ENCODE results near the gene RALB.
"Not testable (repeated sequence)": the region's sequence is repeated elsewhere in the genome, so short reads cannot be mapped to it uniquely, and the experiment has no call there.

Gene RALB

GRCh38 chr2:120318626-120319025, 66.0 kb downstream of the RALB start:
- H3K27me3 ChIP-seq (ENCODE audit: control insufficient read depth, insufficient read depth, low read length): peaks cover 4% of the 10 kb centered on the region
- H3K9me3 ChIP-seq (ENCODE audit: control insufficient read depth, low read length): no peaks in the 10 kb centered on the region
- H3K4me1 ChIP-seq (ENCODE audit: control insufficient read depth, insufficient read depth, low read length): peaks cover 6% of the 10 kb centered on the region
- no peak overlapping the region for H3K4me3 ChIP-seq (ENCODE audit: low read length)
- no peak overlapping the region for H3K9ac ChIP-seq (ENCODE audit: low read length)
- no peaks in the 10 kb centered on the region for H3K36me3 ChIP-seq (ENCODE audit: control insufficient read depth, insufficient read depth, low read length)

GRCh38 chr2:120319123-120319522, 66.5 kb downstream of the RALB start:
- H3K4me3 ChIP-seq (ENCODE audit: low read length): no peak overlapping the region
- peaks cover 4% of the 10 kb centered on the region for H3K27me3 ChIP-seq (ENCODE audit: control insufficient read depth, insufficient read depth, low read length)
- H3K4me1 ChIP-seq (ENCODE audit: control insufficient read depth, insufficient read depth, low read length): peaks cover 4% of the 10 kb centered on the region
- H3K9ac ChIP-seq (ENCODE audit: low read length): no peak overlapping the region
- H3K36me3 ChIP-seq (ENCODE audit: control insufficient read depth, insufficient read depth, low read length): no peaks in the 10 kb centered on the region
- H3K9me3 ChIP-seq (ENCODE audit: control insufficient read depth, low read length): no peaks in the 10 kb centered on the region

DNA sequence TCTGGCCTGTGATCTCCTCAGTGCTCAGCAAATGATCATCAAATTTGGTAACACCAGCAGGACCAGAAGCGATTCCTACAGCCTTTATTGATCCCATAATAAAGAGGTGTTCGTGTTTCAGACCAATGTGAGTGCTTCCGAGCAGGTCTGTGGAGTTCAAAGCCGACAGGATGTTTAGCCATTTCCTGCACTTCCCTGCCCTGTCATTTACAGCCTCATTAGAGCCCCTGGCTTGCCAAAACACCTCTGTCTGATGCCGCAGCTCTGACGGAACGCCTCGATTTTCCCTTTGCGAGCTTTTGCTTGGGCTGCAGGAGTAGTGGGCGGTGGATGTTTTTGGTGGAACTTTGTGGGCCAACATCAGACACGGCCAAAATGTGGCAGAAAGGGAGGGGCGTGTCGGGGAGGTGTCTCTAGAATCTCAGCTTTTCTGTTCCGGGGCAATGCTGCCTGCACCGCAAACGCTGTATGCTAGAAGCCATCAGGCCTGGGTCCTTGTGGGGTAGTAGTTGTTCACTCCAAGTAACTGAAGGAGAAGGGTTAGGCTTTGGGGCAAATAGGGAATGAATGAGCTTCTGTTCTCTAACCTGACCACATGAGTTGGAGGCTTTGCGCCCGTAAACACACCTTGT, 67.2 kb downstream of the RALB start:
- Histone ChIP-seq H3K9ac (ENCODE audit: low read length) (no peak overlapping the region), H3K27me3 (ENCODE audit: control insufficient read depth, insufficient read depth, low read length) (peaks cover 4% of the 10 kb centered on the region), H3K36me3 (ENCODE audit: control insufficient read depth, insufficient read depth, low read length) (no peaks in the 10 kb centered on the region), H3K9me3 (ENCODE audit: control insufficient read depth, low read length) (no peaks in the 10 kb centered on the region), H3K4me1 (ENCODE audit: control insufficient read depth, insufficient read depth, low read length) (peaks cover 4% of the 10 kb centered on the region), H3K4me3 (ENCODE audit: low read length) (no peak overlapping the region)

DNA sequence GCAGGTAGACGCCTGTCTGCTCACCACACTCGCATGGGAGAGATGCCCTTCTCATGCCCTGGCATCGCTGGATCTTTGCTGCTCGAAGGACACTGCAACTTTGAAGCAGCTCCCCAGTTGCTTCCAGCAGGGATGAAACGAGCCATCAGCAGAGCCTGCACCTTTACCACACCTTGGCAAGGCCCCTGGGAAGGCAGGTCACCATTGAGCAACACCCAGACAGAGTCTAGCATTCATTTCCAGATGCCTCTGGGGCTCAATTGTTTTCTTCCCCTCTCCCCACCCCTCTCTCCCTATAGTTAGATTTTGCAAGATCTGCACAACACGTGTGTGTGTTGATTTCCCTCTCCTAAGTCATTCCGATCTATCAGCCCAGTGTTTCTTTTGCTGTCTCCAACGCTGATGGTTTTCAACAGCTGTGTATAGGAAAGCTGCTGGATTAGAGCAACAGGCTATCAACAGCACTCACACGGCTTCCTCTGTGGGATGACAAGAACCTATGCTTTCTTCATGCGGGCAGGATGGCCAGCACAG, 67.7 kb downstream of the RALB start:
- H3K4me1 ChIP-seq (ENCODE audit: control insufficient read depth, insufficient read depth, low read length): peaks cover 4% of the 10 kb centered on the region
- no peaks in the 10 kb centered on the region for H3K9me3 ChIP-seq (ENCODE audit: control insufficient read depth, low read length)
- no peak overlapping the region for H3K9ac ChIP-seq (ENCODE audit: low read length)
- H3K27me3 ChIP-seq (ENCODE audit: control insufficient read depth, insufficient read depth, low read length): peaks cover 4% of the 10 kb centered on the region
- H3K4me3 ChIP-seq (ENCODE audit: low read length): no peak overlapping the region
- H3K36me3 ChIP-seq (ENCODE audit: control insufficient read depth, insufficient read depth, low read length): no peaks in the 10 kb centered on the region

DNA sequence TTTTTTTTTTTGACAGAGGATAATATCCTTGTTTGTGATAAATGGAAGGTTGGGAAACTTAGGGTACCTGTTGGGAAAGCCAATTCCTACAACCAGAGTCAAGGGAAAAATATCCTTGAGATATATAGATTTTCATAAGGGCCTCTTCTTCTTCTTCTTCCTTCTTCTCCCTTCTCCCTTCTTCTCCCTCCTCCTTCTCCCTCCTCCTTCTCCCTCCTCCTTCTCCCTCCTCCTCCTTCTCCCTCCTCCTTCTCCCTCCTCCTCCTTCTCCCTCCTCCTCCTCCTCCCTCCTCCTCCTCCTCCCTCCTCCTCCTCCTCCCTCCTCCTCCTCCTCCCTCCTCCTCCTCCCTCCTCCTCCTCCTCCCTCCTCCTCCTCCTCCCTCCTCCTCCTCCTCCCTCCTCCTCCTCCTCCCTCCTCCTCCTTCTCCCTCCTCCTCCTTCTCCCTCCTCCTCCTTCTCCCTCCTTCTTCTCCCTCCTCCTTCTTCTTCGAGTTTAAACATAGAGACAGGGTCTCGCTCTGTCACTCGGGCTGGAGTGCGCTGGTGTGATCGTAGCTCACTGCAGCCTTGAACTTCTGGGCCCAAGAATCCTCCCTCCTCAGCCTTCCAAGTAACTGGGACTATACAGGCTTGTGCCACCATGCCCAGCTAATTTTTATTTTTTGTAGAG, 68.4 kb downstream of the RALB start:
- H3K9me3 ChIP-seq (ENCODE audit: control insufficient read depth, low read length); H3K9ac ChIP-seq (ENCODE audit: low read length); H3K4me1 ChIP-seq (ENCODE audit: control insufficient read depth, insufficient read depth, low read length): not testable (repeated sequence)

GRCh38 chr2:120321721-120322284, 69.2 kb downstream of the RALB start:
- no peak overlapping the region for H3K9ac ChIP-seq (ENCODE audit: low read length)
- H3K36me3 ChIP-seq (ENCODE audit: control insufficient read depth, insufficient read depth, low read length): no peaks in the 10 kb centered on the region
- no peaks in the 10 kb centered on the region for H3K9me3 ChIP-seq (ENCODE audit: control insufficient read depth, low read length)
- H3K4me3 ChIP-seq (ENCODE audit: low read length): no peak overlapping the region
- peaks cover 4% of the 10 kb centered on the region for H3K27me3 ChIP-seq (ENCODE audit: control insufficient read depth, insufficient read depth, low read length)
- H3K4me1 ChIP-seq (ENCODE audit: control insufficient read depth, insufficient read depth, low read length): peaks cover 4% of the 10 kb centered on the region

More for the DNA sequence above, 68.4 kb downstream of the RALB start:
- not testable (repeated sequence) for H3K27me3 ChIP-seq (ENCODE audit: control insufficient read depth, insufficient read depth, low read length); H3K36me3 ChIP-seq (ENCODE audit: control insufficient read depth, insufficient read depth, low read length); H3K4me3 ChIP-seq (ENCODE audit: low read length)

DNA sequence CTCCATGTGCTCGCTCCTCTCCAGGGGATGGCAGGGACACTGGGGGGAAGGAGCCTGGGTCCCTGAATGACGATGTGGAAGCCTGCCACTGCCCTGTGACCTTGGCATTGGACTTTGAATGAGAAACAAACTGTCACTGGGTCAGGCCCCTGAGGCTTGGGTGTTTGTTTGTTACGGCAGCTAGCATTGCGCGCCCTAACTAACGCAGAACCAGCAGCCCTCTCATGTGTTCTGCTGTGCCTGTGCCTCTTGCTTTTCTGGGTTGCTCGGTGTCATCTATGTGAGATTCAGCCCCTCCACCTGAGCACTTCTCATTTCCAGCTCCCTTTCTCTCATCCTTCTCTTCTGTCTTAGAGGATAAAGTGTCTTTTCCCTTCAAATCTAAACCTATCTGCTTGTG, 69.7 kb downstream of the RALB start:
- Histone ChIP-seq H3K36me3 (ENCODE audit: control insufficient read depth, insufficient read depth, low read length) (no peaks in the 10 kb centered on the region), H3K4me1 (ENCODE audit: control insufficient read depth, insufficient read depth, low read length) (peaks cover 4% of the 10 kb centered on the region), H3K27me3 (ENCODE audit: control insufficient read depth, insufficient read depth, low read length) (peaks cover 4% of the 10 kb centered on the region), H3K4me3 (ENCODE audit: low read length) (no peak overlapping the region), H3K9ac (ENCODE audit: low read length) (no peak overlapping the region), H3K9me3 (ENCODE audit: control insufficient read depth, low read length) (no peaks in the 10 kb centered on the region)

- no peaks in the 10 kb centered on the region for H3K9me3 ChIP-seq (ENCODE audit: control insufficient read depth, low read length)
- no peak overlapping the region for H3K9ac ChIP-seq (ENCODE audit: low read length)
- H3K27me3 ChIP-seq (ENCODE audit: control insufficient read depth, insufficient read depth, low read length): peaks cover 4% of the 10 kb centered on the region
- no peak overlapping the region for H3K4me3 ChIP-seq (ENCODE audit: low read length)
- H3K4me1 ChIP-seq (ENCODE audit: control insufficient read depth, insufficient read depth, low read length): peaks cover 4% of the 10 kb centered on the region
- no peaks in the 10 kb centered on the region for H3K36me3 ChIP-seq (ENCODE audit: control insufficient read depth, insufficient read depth, low read length)
These were observed 70.6 kb downstream of the RALB start for GRCh38 chr2:120323214-120323613.

GRCh38 chr2:120323807-120324399, 71.3 kb downstream of the RALB start:
- Histone ChIP-seq H3K27me3 (ENCODE audit: control insufficient read depth, insufficient read depth, low read length) (peaks cover 4% of the 10 kb centered on the region), H3K36me3 (ENCODE audit: control insufficient read depth, insufficient read depth, low read length) (no peaks in the 10 kb centered on the region)

DNA sequence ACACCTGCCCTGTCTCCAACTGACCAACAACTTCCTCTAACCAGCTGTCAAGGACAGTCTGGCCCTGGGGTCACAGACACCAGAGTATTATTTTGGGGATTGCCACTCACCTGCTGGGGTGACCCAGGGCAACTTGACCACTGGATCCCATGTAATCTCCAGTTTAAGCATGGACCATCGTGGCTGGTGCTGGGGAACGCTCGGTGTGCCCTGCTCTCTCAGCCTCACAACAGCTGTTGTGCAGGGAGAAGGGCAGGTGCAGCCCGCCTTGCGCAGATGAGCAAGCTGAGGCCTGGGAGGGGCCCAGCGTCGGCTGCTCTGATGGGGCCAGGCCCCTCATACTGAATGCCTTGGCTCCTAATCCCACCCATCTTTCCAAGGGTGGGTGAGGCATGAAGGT, 72.3 kb downstream of the RALB start:
- no peaks in the 10 kb centered on the region for H3K9me3 ChIP-seq (ENCODE audit: control insufficient read depth, low read length)
- no peaks in the 10 kb centered on the region for H3K4me1 ChIP-seq (ENCODE audit: control insufficient read depth, insufficient read depth, low read length)
- peaks cover 8% of the 10 kb centered on the region for H3K27me3 ChIP-seq (ENCODE audit: control insufficient read depth, insufficient read depth, low read length)
- H3K9ac ChIP-seq (ENCODE audit: low read length): no peak overlapping the region
- H3K4me3 ChIP-seq (ENCODE audit: low read length): no peak overlapping the region
- no peaks in the 10 kb centered on the region for H3K36me3 ChIP-seq (ENCODE audit: control insufficient read depth, insufficient read depth, low read length)

More at GRCh38 chr2:120323807-120324399, 71.3 kb downstream of the RALB start:
- H3K4me1 ChIP-seq (ENCODE audit: control insufficient read depth, insufficient read depth, low read length): peaks cover 3% of the 10 kb centered on the region
- H3K4me3 ChIP-seq (ENCODE audit: low read length): no peak overlapping the region
- H3K9me3 ChIP-seq (ENCODE audit: control insufficient read depth, low read length): no peaks in the 10 kb centered on the region
- H3K9ac ChIP-seq (ENCODE audit: low read length): no peak overlapping the region

DNA sequence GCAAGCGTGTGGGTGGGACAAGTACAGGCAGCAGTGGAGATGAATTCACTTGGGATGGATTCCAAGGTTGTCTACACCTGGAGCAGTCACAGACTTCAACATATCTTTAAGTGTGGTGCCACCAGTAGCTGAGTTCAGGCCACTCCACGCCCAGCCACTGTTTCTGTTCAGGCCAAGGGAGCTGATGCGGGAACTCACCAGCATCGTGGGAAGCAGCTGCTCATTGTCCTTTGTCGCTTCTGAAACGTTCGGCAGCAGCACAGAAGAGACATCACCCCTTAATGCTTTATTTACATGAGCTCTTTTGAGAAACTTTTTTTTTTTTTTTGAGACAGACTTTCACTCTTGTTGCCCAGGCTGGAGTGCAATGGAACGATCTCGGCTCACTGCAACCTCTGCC, 73.4 kb downstream of the RALB start:
- H3K4me3 ChIP-seq (ENCODE audit: low read length): no peak overlapping the region
- H3K36me3 ChIP-seq (ENCODE audit: control insufficient read depth, insufficient read depth, low read length): no peaks in the 10 kb centered on the region

More for the DNA sequence above, 73.4 kb downstream of the RALB start:
- Histone ChIP-seq H3K4me1 (ENCODE audit: control insufficient read depth, insufficient read depth, low read length) (no peaks in the 10 kb centered on the region), H3K27me3 (ENCODE audit: control insufficient read depth, insufficient read depth, low read length) (peaks cover 9% of the 10 kb centered on the region), H3K9me3 (ENCODE audit: control insufficient read depth, low read length) (no peaks in the 10 kb centered on the region), H3K9ac (ENCODE audit: low read length) (no peak overlapping the region)
